Measurements from ENCODE around the gene EFCC1. TPM values are rescaled to one million over a fixed set of nuclear protein-coding genes. Genes with fewer than 3 reads are reported as not detected.

Gene EFCC1
- total RNA-seq, 1 experiment from 2014 or later: 1.0 TPM

- no peak overlapping the region for H2AFZ ChIP-seq (ENCODE audit: low read depth, low read length, poor library complexity, severe bottlenecking)
- intact Hi-C loops (cut with micrococcal nuclease): loop anchor here (1.0 kb wide), 1 partner anchor 279 kb away; the partner anchor contains the start of gene COPG1
- H3K4me1 ChIP-seq (ENCODE audit: control insufficient read depth in 1 of 2, insufficient read depth in 2 of 2, low read length in 2 of 2): 0 out of 4 replicates have a peak, but pooled peaks cover 0 to 3% of the 10 kb centered on the region in 2 experiments
- H3K4me3 ChIP-seq (replicated peaks in 1 of 2; ENCODE audit: low read depth in 1 of 2, low read length in 2 of 2): no peak overlapping the region
- ChIA-PET RAD21 (ENCODE audit: low non-redundant PET in 1 of 2, low total read pairs in 2 of 2, uncharacterized antibody in 2 of 2, unreplicated experiment in 2 of 2) (interaction anchor here (0.7 to 1.9 kb wide), 6 partner anchors 24 to 340 kb away, joined by 3 to 10 read pairs (median 4); partner anchors contain the start of gene COPG1 (in 1 of the 2)), POLR2A (interaction anchor here (1.0 to 1.5 kb wide), 2 partner anchors 33 to 345 kb away, joined by 4 to 5 read pairs; a partner anchor contains a TSS), CTCF (interaction anchor here (0.6 to 2.5 kb wide), 20 partner anchors 11 to 358 kb away, joined by 3 to 55 read pairs (median 6); partner anchors contain the start of genes CFAP92, CNBP, COPG1 and RAB43)
- DNase-seq (ENCODE audit: low read depth, low spot score): no peak
- ATAC-seq: no peak
- no peak overlapping the region for H3K9ac ChIP-seq (ENCODE audit: low read length)
- H3K4me2 ChIP-seq (ENCODE audit: low read length): no peak overlapping the region
- H3K9me3 ChIP-seq (ENCODE audit: control insufficient read depth in 1 of 2, insufficient read depth in 1 of 2, low read depth in 1 of 2, low read length in 2 of 2): no peaks in the 10 kb centered on the region
- H4K20me1 ChIP-seq (ENCODE audit: insufficient read depth): no peaks in the 10 kb centered on the region
- no peaks in the 10 kb centered on the region for H3K9me2 ChIP-seq (ENCODE audit: insufficient read depth)
- H3K36me3 ChIP-seq (ENCODE audit: control insufficient read depth in 1 of 2, insufficient read depth in 2 of 2, low read length in 2 of 2): no peaks in the 10 kb centered on the region
- no peaks in the 10 kb centered on the region for H3K79me2 ChIP-seq (ENCODE audit: insufficient read depth, low read length)
- no peaks in the 10 kb centered on the region for H3K27me3 ChIP-seq (ENCODE audit: insufficient read depth, low read length)
- H3K27ac ChIP-seq (ENCODE audit: low read depth, low read length): no peak overlapping the region
- no TSS peak for BruUV-seq (replicated peaks)
- TF ChIP-seq ZBTB33 (IDR thresholded peaks at IDR 0.05; ENCODE audit: extremely low read depth, insufficient replicate concordance, low read length) (no peak), FOSL1 (IDR thresholded peaks at IDR 0.05; ENCODE audit: low read depth) (no peak), RAD21 (IDR thresholded peaks at IDR 0.05; ENCODE audit: low read depth) (no peak), POLR2AphosphoS5 (IDR thresholded peaks at IDR 0.05; ENCODE audit: low read depth, low read length) (no peak), EGR1 (IDR thresholded peaks at IDR 0.05; ENCODE audit: low read depth) (no peak), TCF7L2 (IDR thresholded peaks at IDR 0.05; ENCODE audit: borderline replicate concordance, extremely low read depth, insufficient read depth, insufficient read length) (no peak)
Measured at GRCh38 chr3:128970740-128971047, 30.4 kb upstream of the EFCC1 start.
